Measurements from ENCODE around the gene TFF3.

TFF3 gene

GRCh38 chr21:42289926-42290325, 25.3 kb downstream of the TFF3 start:
- TF ChIP-seq CTCF (IDR thresholded peaks at IDR 0.05; ENCODE audit: insufficient read depth, low read depth, low read length, missing control alignments): no peak
- H3K4me3 ChIP-seq (ENCODE audit: low read length): no peak overlapping the region
- no peak for DNase-seq (ENCODE audit: low read depth)

- no peak for DNase-seq (ENCODE audit: low read depth)
- H3K4me3 ChIP-seq (ENCODE audit: low read length): no peak overlapping the region
- TF ChIP-seq CTCF (IDR thresholded peaks at IDR 0.05; ENCODE audit: insufficient read depth, low read depth, low read length, missing control alignments): no peak
These were observed 26.2 kb downstream of the TFF3 start for GRCh38 chr21:42288962-42289361.

- TF ChIP-seq CTCF (IDR thresholded peaks at IDR 0.05; ENCODE audit: insufficient read depth, low read depth, low read length, missing control alignments): no peak
- no peak for DNase-seq (ENCODE audit: low read depth)
- no peak overlapping the region for H3K4me3 ChIP-seq (ENCODE audit: low read length)
These were observed 27.8 kb downstream of the TFF3 start for GRCh38 chr21:42287193-42288083.

GRCh38 chr21:42286416-42286815, 28.8 kb downstream of the TFF3 start:
- no peak for DNase-seq (ENCODE audit: low read depth)
- no peak for TF ChIP-seq CTCF (IDR thresholded peaks at IDR 0.05; ENCODE audit: insufficient read depth, low read depth, low read length, missing control alignments)
- no peak overlapping the region for H3K4me3 ChIP-seq (ENCODE audit: low read length)

- no peak for DNase-seq (ENCODE audit: low read depth)
- H3K4me3 ChIP-seq (ENCODE audit: low read length): no peak overlapping the region
- no peak for TF ChIP-seq CTCF (IDR thresholded peaks at IDR 0.05; ENCODE audit: insufficient read depth, low read depth, low read length, missing control alignments)
These were observed 29.5 kb downstream of the TFF3 start for GRCh38 chr21:42285569-42286245.

- DNase-seq (ENCODE audit: low read depth): no peak
- H3K4me3 ChIP-seq (ENCODE audit: low read length): no peak overlapping the region
- no peak for TF ChIP-seq CTCF (IDR thresholded peaks at IDR 0.05; ENCODE audit: insufficient read depth, low read depth, low read length, missing control alignments)
These were observed 32.5 kb downstream of the TFF3 start for GRCh38 chr21:42282715-42283114.

Data from epithelial cell of esophagus (primary cell).